Keratinocyte (primary cell): ENCODE results near the gene MYBPC3. TPM values are rescaled to one million over a fixed set of nuclear protein-coding genes. Genes with fewer than 3 reads are reported as not detected.

Experiments
- DNase-seq: peaks from one replicate; pipeline ENCODE4 v3.0.0-alpha.2; 2011; ENCODE audit warnings: low read depth, missing footprints, low spot score
- FAIRE-seq: peaks from 2 replicates; lab custom pipeline; 2011; peaks lifted over from hg19 to GRCh38; lab: Jason Lieb, UNC
- H2AFZ ChIP-seq: 2 replicates; pipeline ENCODE4 v1.6.0; 2012; ENCODE audit warnings: low read length, control low read depth, inconsistent platforms; ENCODE audit not compliant: control insufficient read depth
- H3K27ac ChIP-seq: 2 replicates; pipeline ENCODE4 v1.5.1; 2011; ENCODE audit warnings: low read length; ENCODE audit not compliant: control insufficient read depth, insufficient read depth
- H3K27me3 ChIP-seq: 3 replicates; pipeline ENCODE4 v1.6.0; 2011; ENCODE audit warnings: low read length; ENCODE audit not compliant: control insufficient read depth, insufficient read depth; ENCODE audit errors: extremely low read depth
- H3K36me3 ChIP-seq, 2 experiments: 2 replicates in 1 of 2; 3 replicates in 1 of 2; pipeline ENCODE4 v1.5.1; 2011; ENCODE audit warnings: low read length in 2 of 2, mild to moderate bottlenecking in 1 of 2; ENCODE audit not compliant: control insufficient read depth in 2 of 2, insufficient read depth in 2 of 2; ENCODE audit errors: extremely low read depth in 1 of 2
- H3K4me1 ChIP-seq: 3 replicates; pipeline ENCODE4 v1.5.1; 2011; ENCODE audit warnings: low read length; ENCODE audit not compliant: control insufficient read depth, insufficient read depth; ENCODE audit errors: extremely low read depth
- H3K4me2 ChIP-seq: 3 replicates; pipeline ENCODE4 v1.6.0; 2011; ENCODE audit warnings: low read depth, low read length; ENCODE audit not compliant: control insufficient read depth, insufficient read depth; ENCODE audit errors: extremely low read depth
- H3K4me3 ChIP-seq, 3 experiments: fragments of 200-600 bp in 1 of 3; sonication (generic) in 1 of 3; 2 replicates in 2 of 3; 3 replicates in 1 of 3; pipeline ENCODE4 v1.5.1; 2011 to 2016; ENCODE audit warnings: low read length in 3 of 3, mild to moderate bottlenecking in 3 of 3, control low read depth in 2 of 3, inconsistent platforms in 1 of 3, low read depth in 1 of 3, mixed read lengths in 1 of 3, mixed run types in 1 of 3, moderate library complexity in 1 of 3; ENCODE audit not compliant: control insufficient read depth in 2 of 3, insufficient read depth in 2 of 3; ENCODE audit errors: extremely low read depth in 1 of 3
- H3K79me2 ChIP-seq: 2 replicates; pipeline ENCODE4 v1.6.0; 2012; ENCODE audit warnings: low read length; ENCODE audit not compliant: control insufficient read depth, insufficient read depth
- H3K9ac ChIP-seq: 3 replicates; pipeline ENCODE4 v1.6.0; 2011; ENCODE audit warnings: low read length; ENCODE audit not compliant: control insufficient read depth, insufficient read depth; ENCODE audit errors: extremely low read depth
- H3K9me1 ChIP-seq: 3 replicates; pipeline ENCODE4 v1.6.0; 2011; ENCODE audit warnings: low read length; ENCODE audit not compliant: control insufficient read depth, insufficient read depth; ENCODE audit errors: extremely low read depth
- H3K9me3 ChIP-seq: 2 replicates; pipeline ENCODE4 v1.5.1; 2012; ENCODE audit warnings: low read depth, low read length; ENCODE audit not compliant: control insufficient read depth
- H4K20me1 ChIP-seq: 3 replicates; pipeline ENCODE4 v1.6.0; 2011; ENCODE audit warnings: low read length; ENCODE audit not compliant: control insufficient read depth, insufficient read depth; ENCODE audit errors: extremely low read depth
- CTCF ChIP-seq, 3 experiments: IDR thresholded peaks in 1 of 3; conservative IDR thresholded peaks in 1 of 3; optimal IDR thresholded peaks in 1 of 3; 2 replicates in 2 of 3; 3 replicates in 1 of 3; pipeline versions ENCODE3 to v1.5.1; 2011; ENCODE audit warnings: low read length in 3 of 3, mild to moderate bottlenecking in 3 of 3, moderate library complexity in 2 of 3, control low read depth in 1 of 3, inconsistent platforms in 1 of 3; ENCODE audit not compliant: insufficient read depth in 2 of 3; ENCODE audit errors: extremely low read depth in 1 of 3
- EZH2 ChIP-seq: IDR thresholded peaks from one replicate; pipeline ENCODE4 v1.6.1; 2012; ENCODE audit warnings: inconsistent platforms, mild to moderate bottlenecking, low read length, moderate library complexity
- dilution Hi-C: fragments of 300-500 bp; cut with MboI; formaldehyde crosslinking; loops from one replicate; pipeline ENCODE4 v1.7.0; 2020; ENCODE audit warnings: low sequenced_read_pairs; ENCODE audit not compliant: extremely low pct_ligation_motif_present
- polyA plus RNA-seq, 5 experiments: library from polyadenylated mRNA; depleted of rRNA in 3 of 5; stranded (reverse) in 3 of 5; stranded (forward) in 1 of 5; unstranded in 1 of 5; fragments of >200 nt; gene quantifications; 1 replicate in 1 of 5; 2 replicates in 3 of 5; 3 replicates in 1 of 5; pipeline versions ENCODE4 v1.2.1 to v1.2.3, GENCODE V29; 2011 to 2012; ENCODE audit warnings: missing spikeins in 2 of 5, low read depth in 1 of 5, low replicate concordance in 1 of 5

MYBPC3 gene
- polyA plus RNA-seq, 1 donor (not counting 4 experiments of a cell fraction or from before 2014, with no cell fraction given): not detected

- Histone ChIP-seq H3K4me2 (no peak overlapping the region), H2AFZ (no peak overlapping the region), H3K79me2 (no peaks in the 10 kb centered on the region), H3K27ac (no peak overlapping the region), H3K36me3 (no peaks in the 10 kb centered on the region), H3K27me3 (no peaks in the 10 kb centered on the region), H3K9me3 (no peaks in the 10 kb centered on the region), H3K9ac (no peak overlapping the region), H3K4me1 (no peaks in the 10 kb centered on the region), H3K9me1 (no peaks in the 10 kb centered on the region), H3K4me3 (no peak overlapping the region), H4K20me1 (no peaks in the 10 kb centered on the region)
- FAIRE-seq (no peak), DNase-seq (no peak)
- TF ChIP-seq EZH2 (no peak), CTCF (optimal IDR thresholded peaks at IDR 0.05 in 1 of 3, IDR thresholded peaks at IDR 0.05 in 1 of 3, conservative IDR thresholded peaks at IDR 0.05 in 1 of 3; ENCODE audit: extremely low read depth in 1 of 3, insufficient read depth in 2 of 3, low read length in 3 of 3) (no peak)
- dilution Hi-C loops: no loop called here
These were observed 12.5 kb downstream of the MYBPC3 start for GRCh38 chr11:47340010-47340409.

DNA sequence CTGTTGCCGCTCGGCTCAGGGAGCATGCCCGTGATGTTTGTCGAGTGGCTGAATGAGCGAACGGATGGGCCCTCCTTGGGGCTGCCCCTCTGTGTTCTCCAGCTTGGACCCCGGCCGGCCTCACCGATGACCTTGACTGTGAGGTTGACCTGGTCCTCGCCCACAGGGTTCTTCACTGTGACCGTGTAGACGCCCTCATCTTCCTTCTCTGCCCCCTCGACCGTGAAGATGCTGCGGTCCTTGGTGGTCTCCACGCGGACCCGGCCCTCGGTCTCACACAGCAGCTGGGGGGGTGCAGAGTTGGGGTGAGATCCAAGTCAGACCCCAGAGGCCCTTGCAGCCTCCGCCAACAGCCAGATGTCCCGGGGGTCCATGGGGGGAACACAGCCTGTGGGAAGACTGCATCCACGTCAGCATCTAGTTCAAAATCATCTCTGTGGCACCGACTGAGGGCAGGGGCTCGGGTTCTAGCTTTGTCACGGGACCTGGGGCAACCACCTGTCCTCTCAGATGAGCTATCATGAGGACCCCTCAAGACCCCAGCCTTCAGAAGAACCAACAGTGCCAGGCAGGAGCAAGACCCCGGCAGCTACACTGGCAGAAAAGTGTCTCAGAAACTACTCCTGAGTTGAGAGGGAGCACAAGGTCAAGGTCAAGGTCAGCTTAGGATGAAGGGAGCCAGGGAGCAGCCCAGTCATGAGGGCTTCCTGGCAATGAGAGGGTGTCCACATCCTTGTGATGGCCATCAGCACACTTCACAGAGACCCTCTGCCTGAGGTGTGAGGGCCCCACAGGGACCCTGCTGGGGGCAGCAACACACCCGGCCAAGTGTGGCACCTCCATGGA is 13.9 kb downstream of the MYBPC3 start:
- no peaks in the 10 kb centered on the region for H3K79me2 ChIP-seq
- no peak for FAIRE-seq

More for the DNA sequence above, 13.9 kb downstream of the MYBPC3 start:
- Histone ChIP-seq H3K4me1 (no peaks in the 10 kb centered on the region), H3K4me3 (no peak overlapping the region), H3K9ac (no peak overlapping the region), H3K27me3 (no peaks in the 10 kb centered on the region), H3K27ac (no peak overlapping the region), H2AFZ (no peak overlapping the region), H4K20me1 (no peaks in the 10 kb centered on the region), H3K9me3 (no peaks in the 10 kb centered on the region), H3K9me1 (no peaks in the 10 kb centered on the region), H3K36me3 (no peaks in the 10 kb centered on the region), H3K4me2 (no peak overlapping the region)
- no peak for DNase-seq
- dilution Hi-C loops: no loop called here
- TF ChIP-seq CTCF (optimal IDR thresholded peaks at IDR 0.05 in 1 of 3, IDR thresholded peaks at IDR 0.05 in 1 of 3, conservative IDR thresholded peaks at IDR 0.05 in 1 of 3; ENCODE audit: extremely low read depth in 1 of 3, insufficient read depth in 2 of 3, low read length in 3 of 3) (no peak), EZH2 (no peak)
